ENCODE results near the gene CSMD2.

CSMD2 gene

DNA sequence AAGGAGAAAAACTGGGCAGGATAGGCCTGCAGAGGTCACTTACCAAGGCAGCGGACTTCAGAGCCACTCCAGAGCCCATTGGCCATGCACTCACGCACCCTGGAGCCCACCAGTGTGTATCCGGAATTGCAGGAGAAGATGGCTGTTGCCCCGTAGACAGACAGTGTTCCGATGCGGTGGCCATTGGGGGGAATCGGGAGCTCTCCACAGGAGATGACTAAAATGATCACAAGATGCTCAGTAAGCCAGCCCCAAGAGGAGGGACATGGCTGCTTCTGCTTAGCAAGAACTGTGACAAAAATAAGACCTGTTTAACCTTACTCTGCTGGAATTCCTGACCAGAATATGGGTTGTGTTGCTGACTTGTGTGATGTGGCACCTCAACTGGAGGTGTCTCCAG, 595.7 kb downstream of the CSMD2 start:
- ATAC-seq: no peak

DNA sequence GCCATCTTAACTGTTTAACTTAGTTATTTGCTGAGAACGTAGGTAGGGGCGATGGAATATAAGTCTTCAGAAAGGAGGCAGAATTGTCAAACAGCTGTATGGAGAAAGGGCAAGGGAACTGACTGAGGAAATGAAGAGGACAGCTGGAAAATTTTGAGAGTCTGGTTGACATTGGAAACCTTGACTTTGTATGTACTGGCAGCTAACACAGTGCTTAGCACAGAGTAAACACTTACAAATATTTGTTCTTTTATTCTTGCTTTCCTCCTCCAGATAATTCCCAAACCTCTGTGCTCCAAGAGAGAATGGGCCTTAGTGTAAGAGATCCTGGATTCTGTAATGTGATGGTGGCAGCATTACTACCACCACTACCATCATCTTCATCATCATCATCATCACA, 601.3 kb downstream of the CSMD2 start:
- TF ChIP-seq ZC3H10 (CRISPR knock-in tag; IDR thresholded peaks at IDR 0.05) (no peak), BACH2 (CRISPR knock-in tag; IDR thresholded peaks at IDR 0.05; ENCODE audit: borderline replicate concordance) (no peak), ARNTL (CRISPR knock-in tag; IDR thresholded peaks at IDR 0.05; ENCODE audit: borderline replicate concordance, low read depth) (no peak), CSDC2 (CRISPR knock-in tag; IDR thresholded peaks at IDR 0.05) (no peak), TCF4 (CRISPR knock-in tag; IDR thresholded peaks at IDR 0.05; ENCODE audit: borderline replicate concordance) (no peak), ZFP30 (CRISPR knock-in tag; IDR thresholded peaks at IDR 0.05) (no peak), ZNF565 (CRISPR knock-in tag; conservative IDR thresholded peaks at IDR 0.05; ENCODE audit: low read depth) (no peak), TOX (CRISPR knock-in tag; IDR thresholded peaks at IDR 0.05; ENCODE audit: borderline replicate concordance) (no peak), ESRRG (CRISPR knock-in tag; IDR thresholded peaks at IDR 0.05) (no peak)
- TF ChIP-seq, protein P1, sequence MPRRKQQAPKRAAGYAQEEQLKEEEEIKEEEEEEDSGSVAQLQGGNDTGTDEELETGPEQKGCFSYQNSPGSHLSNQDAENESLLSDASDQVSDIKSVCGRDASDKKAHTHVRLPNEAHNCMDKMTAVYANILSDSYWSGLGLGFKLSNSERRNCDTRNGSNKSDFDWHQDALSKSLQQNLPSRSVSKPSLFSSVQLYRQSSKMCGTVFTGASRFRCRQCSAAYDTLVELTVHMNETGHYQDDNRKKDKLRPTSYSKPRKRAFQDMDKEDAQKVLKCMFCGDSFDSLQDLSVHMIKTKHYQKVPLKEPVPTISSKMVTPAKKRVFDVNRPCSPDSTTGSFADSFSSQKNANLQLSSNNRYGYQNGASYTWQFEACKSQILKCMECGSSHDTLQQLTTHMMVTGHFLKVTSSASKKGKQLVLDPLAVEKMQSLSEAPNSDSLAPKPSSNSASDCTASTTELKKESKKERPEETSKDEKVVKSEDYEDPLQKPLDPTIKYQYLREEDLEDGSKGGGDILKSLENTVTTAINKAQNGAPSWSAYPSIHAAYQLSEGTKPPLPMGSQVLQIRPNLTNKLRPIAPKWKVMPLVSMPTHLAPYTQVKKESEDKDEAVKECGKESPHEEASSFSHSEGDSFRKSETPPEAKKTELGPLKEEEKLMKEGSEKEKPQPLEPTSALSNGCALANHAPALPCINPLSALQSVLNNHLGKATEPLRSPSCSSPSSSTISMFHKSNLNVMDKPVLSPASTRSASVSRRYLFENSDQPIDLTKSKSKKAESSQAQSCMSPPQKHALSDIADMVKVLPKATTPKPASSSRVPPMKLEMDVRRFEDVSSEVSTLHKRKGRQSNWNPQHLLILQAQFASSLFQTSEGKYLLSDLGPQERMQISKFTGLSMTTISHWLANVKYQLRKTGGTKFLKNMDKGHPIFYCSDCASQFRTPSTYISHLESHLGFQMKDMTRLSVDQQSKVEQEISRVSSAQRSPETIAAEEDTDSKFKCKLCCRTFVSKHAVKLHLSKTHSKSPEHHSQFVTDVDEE (CRISPR knock-in tag; IDR thresholded peaks at IDR 0.05): no peak
- TF ChIP-seq, protein P2, sequence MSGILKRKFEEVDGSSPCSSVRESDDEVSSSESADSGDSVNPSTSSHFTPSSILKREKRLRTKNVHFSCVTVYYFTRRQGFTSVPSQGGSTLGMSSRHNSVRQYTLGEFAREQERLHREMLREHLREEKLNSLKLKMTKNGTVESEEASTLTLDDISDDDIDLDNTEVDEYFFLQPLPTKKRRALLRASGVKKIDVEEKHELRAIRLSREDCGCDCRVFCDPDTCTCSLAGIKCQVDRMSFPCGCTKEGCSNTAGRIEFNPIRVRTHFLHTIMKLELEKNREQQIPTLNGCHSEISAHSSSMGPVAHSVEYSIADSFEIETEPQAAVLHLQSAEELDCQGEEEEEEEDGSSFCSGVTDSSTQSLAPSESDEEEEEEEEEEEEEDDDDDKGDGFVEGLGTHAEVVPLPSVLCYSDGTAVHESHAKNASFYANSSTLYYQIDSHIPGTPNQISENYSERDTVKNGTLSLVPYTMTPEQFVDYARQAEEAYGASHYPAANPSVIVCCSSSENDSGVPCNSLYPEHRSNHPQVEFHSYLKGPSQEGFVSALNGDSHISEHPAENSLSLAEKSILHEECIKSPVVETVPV (CRISPR knock-in tag; IDR thresholded peaks at IDR 0.05): no peak
- TF ChIP-seq, protein P3, sequence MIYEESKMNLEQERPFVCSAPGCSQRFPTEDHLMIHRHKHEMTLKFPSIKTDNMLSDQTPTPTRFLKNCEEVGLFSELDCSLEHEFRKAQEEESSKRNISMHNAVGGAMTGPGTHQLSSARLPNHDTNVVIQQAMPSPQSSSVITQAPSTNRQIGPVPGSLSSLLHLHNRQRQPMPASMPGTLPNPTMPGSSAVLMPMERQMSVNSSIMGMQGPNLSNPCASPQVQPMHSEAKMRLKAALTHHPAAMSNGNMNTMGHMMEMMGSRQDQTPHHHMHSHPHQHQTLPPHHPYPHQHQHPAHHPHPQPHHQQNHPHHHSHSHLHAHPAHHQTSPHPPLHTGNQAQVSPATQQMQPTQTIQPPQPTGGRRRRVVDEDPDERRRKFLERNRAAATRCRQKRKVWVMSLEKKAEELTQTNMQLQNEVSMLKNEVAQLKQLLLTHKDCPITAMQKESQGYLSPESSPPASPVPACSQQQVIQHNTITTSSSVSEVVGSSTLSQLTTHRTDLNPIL (CRISPR knock-in tag; IDR thresholded peaks at IDR 0.05; ENCODE audit: low read depth): no peak
- ATAC-seq: no peak

More for the DNA sequence above, 595.7 kb downstream of the CSMD2 start:
- TF ChIP-seq ARNTL (CRISPR knock-in tag; IDR thresholded peaks at IDR 0.05; ENCODE audit: borderline replicate concordance, low read depth) (no peak), ZFP30 (CRISPR knock-in tag; IDR thresholded peaks at IDR 0.05) (no peak), RARB (CRISPR knock-in tag; IDR thresholded peaks at IDR 0.05) (no peak), ZC3H10 (CRISPR knock-in tag; IDR thresholded peaks at IDR 0.05) (no peak), OSR1 (CRISPR knock-in tag; IDR thresholded peaks at IDR 0.05) (no peak), GLIS3 (CRISPR knock-in tag; IDR thresholded peaks at IDR 0.05) (no peak), TOX (CRISPR knock-in tag; IDR thresholded peaks at IDR 0.05; ENCODE audit: borderline replicate concordance) (no peak), ZNF565 (CRISPR knock-in tag; conservative IDR thresholded peaks at IDR 0.05; ENCODE audit: low read depth) (no peak), SNAI2 (CRISPR knock-in tag; IDR thresholded peaks at IDR 0.05) (no peak), PPARA (CRISPR knock-in tag; IDR thresholded peaks at IDR 0.05; ENCODE audit: borderline replicate concordance) (no peak), CSDC2 (CRISPR knock-in tag; IDR thresholded peaks at IDR 0.05) (no peak)
- TF ChIP-seq, protein P2 (CRISPR knock-in tag; IDR thresholded peaks at IDR 0.05): no peak
- TF ChIP-seq, protein P4, sequence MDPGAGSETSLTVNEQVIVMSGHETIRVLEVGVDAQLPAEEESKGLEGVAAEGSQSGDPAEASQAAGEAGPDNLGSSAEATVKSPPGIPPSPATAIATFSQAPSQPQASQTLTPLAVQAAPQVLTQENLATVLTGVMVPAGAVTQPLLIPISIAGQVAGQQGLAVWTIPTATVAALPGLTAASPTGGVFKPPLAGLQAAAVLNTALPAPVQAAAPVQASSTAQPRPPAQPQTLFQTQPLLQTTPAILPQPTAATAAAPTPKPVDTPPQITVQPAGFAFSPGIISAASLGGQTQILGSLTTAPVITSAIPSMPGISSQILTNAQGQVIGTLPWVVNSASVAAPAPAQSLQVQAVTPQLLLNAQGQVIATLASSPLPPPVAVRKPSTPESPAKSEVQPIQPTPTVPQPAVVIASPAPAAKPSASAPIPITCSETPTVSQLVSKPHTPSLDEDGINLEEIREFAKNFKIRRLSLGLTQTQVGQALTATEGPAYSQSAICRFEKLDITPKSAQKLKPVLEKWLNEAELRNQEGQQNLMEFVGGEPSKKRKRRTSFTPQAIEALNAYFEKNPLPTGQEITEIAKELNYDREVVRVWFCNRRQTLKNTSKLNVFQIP (CRISPR knock-in tag; IDR thresholded peaks at IDR 0.05; ENCODE audit: borderline replicate concordance, low read depth): no peak
- TF ChIP-seq, protein P3 (CRISPR knock-in tag; IDR thresholded peaks at IDR 0.05; ENCODE audit: low read depth): no peak
- TF ChIP-seq, protein P1 (CRISPR knock-in tag; IDR thresholded peaks at IDR 0.05): no peak

Measured in SK-N-SH treated with all-trans-retinoic acid at 6 μM for 48 hours (cell line).